PC-3 (cell line): Measurements from ENCODE around the gene ASPN. TPM values are rescaled to one million over a fixed set of nuclear protein-coding genes. Genes with fewer than 3 reads are reported as not detected.

ENCODE experiments used
- ATAC-seq: fragments of 200-7000 bp; cut with Tn5 transposase; 2 replicates; pipeline ENCODE4 v1.9.1; 2020; ENCODE audit warnings: mild to moderate bottlenecking, moderate library complexity
- BruUV-seq: library from RNA; stranded (reverse); fragments of 400-500 nt; replicated peaks from 2 replicates; lab custom pipeline; 2021; lab: Mats Ljungman, UMichigan
- CTCF ChIA-PET: fragments of 300-600 bp; sonication (Branson Sonifier 250); formaldehyde crosslinking; loops from one replicate; lab custom pipeline; 2022; ENCODE audit warnings: antibody characterized with exemption; lab: Charles Lee
- POLR2A ChIA-PET: fragments of 300-600 bp; sonication (Branson Sonifier 250); formaldehyde crosslinking; loops from one replicate; lab custom pipeline; 2022; ENCODE audit warnings: antibody characterized with exemption; ENCODE audit not compliant: unreplicated experiment; lab: Charles Lee
- DNase-seq: peaks from one replicate; pipeline ENCODE4 v3.0.0-alpha.2; 2015
- H2AFZ ChIP-seq: fragments of 300-600 bp; sonication (generic); 2 replicates; pipeline ENCODE4 v1.6.0; 2016; ENCODE audit warnings: antibody characterized with exemption, low read length
- H3F3A ChIP-seq: fragments of 300-600 bp; sonication (generic); one replicate; pipeline ENCODE4 v1.6.0; 2017; ENCODE audit warnings: antibody characterized with exemption, low read length, control low read depth, mild to moderate bottlenecking; ENCODE audit not compliant: unreplicated experiment
- H3K27ac ChIP-seq: fragments of 300-600 bp; sonication (generic); 2 replicates; pipeline ENCODE4 v1.5.1; 2016; ENCODE audit warnings: mild to moderate bottlenecking, low read length
- H3K27me3 ChIP-seq: fragments of 300-600 bp; sonication (generic); 2 replicates; pipeline ENCODE4 v1.6.1; 2016; ENCODE audit warnings: low read length, mixed read lengths
- H3K36me3 ChIP-seq: fragments of 300-600 bp; sonication (generic); 2 replicates; pipeline ENCODE4 v1.6.1; 2016; ENCODE audit warnings: low read depth, mixed run types, low read length, mixed read lengths
- H3K4me1 ChIP-seq: fragments of 300-600 bp; sonication (generic); 2 replicates; pipeline ENCODE4 v1.5.1; 2016; ENCODE audit warnings: low read length; ENCODE audit not compliant: insufficient read depth
- H3K4me2 ChIP-seq: fragments of 300-600 bp; sonication (generic); 2 replicates; pipeline ENCODE4 v1.6.0; 2016; ENCODE audit warnings: low read length
- H3K4me3 ChIP-seq: fragments of 300-600 bp; sonication (generic); 2 replicates; pipeline ENCODE4 v1.5.1; 2016; ENCODE audit warnings: mild to moderate bottlenecking, low read length, mixed read lengths
- H3K79me2 ChIP-seq: fragments of 300-600 bp; sonication (generic); 2 replicates; pipeline ENCODE4 v1.6.1; 2017; ENCODE audit warnings: low read length, mixed read lengths
- H3K9ac ChIP-seq: fragments of 300-600 bp; sonication (generic); 2 replicates; pipeline ENCODE4 v1.6.0; 2016; ENCODE audit warnings: mild to moderate bottlenecking, low read length
- H3K9me2 ChIP-seq: fragments of 300-600 bp; sonication (generic); replicated peaks from 2 replicates; pipeline ENCODE4 v1.6.1; 2016; ENCODE audit warnings: mixed run types, low read length, mixed read lengths
- H3K9me3 ChIP-seq: fragments of 300-600 bp; sonication (generic); 2 replicates; pipeline ENCODE4 v1.6.1; 2016; ENCODE audit warnings: low read length, mixed read lengths
- H4K20me1 ChIP-seq: fragments of 300-600 bp; sonication (generic); 2 replicates; pipeline ENCODE4 v1.6.1; 2016; ENCODE audit warnings: low read length, mixed read lengths
- EZH2 ChIP-seq: fragments of 300-600 bp; sonication (generic); IDR thresholded peaks from one replicate; pipeline ENCODE4 v1.6.1; 2017; ENCODE audit warnings: antibody characterized with exemption, mild to moderate bottlenecking, low read length; ENCODE audit not compliant: unreplicated experiment
- EZH2phosphoT487 ChIP-seq: fragments of 300-600 bp; sonication (generic); IDR thresholded peaks from 2 replicates; pipeline ENCODE4 v1.6.1; 2018; ENCODE audit warnings: mild to moderate bottlenecking, antibody characterized with exemption, low read length, borderline replicate concordance
- intact Hi-C: fragments of 100-400 bp; cut with micrococcal nuclease; formaldehyde crosslinking; loops from 2 replicates; pipeline ENCODE4 v1.9.0; 2023
- total RNA-seq: library from RNA; depleted of rRNA; stranded (reverse); fragments of >200 nt; gene quantifications from 2 replicates; pipeline ENCODE4 v1.2.3, GENCODE V29; 2014
- TF ChIP-seq, protein P1 (sequence below): fragments of 300-600 bp; sonication (generic); conservative IDR thresholded peaks from 2 replicates; pipeline ENCODE4 v1.5.1; 2017; ENCODE audit warnings: antibody characterized with exemption, low read depth, mild to moderate bottlenecking, low read length

The ASPN gene
- total RNA-seq, 1 experiment from 2014 or later: not detected

DNA sequence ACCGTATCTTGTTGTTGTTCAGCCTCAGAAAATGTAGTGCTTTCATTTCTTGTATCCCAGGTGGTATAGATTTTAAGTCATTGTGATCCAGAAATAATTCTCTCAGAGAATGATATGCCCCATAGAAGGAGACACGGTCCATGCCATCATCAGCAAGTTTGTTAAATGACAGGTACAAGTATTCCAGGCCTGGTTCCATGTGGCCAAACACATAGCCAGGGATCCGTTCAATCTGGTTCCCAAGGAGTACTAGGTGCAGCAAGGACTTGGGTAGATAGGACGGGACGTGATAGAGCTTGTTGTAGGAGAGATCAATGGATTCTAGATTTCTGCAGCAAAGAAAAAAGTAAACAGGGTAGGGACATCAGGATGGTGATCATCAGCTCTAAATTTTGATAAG, 18.4 kb upstream of the ASPN start:
- no peak overlapping the region for H3K27ac ChIP-seq
- POLR2A ChIA-PET: no interaction called here
- H3K4me3 ChIP-seq: no peak overlapping the region
- H3K9me2 ChIP-seq: no peaks in the 10 kb centered on the region
- CTCF ChIA-PET: no interaction called here
- DNase-seq (no peak), ATAC-seq (no peak)
- H3K9ac ChIP-seq: no peak overlapping the region
- no peaks in the 10 kb centered on the region for H3K9me3 ChIP-seq
- no peaks in the 10 kb centered on the region for H3K36me3 ChIP-seq
- H3K4me2 ChIP-seq: no peak overlapping the region
- no peak for TF ChIP-seq EZH2
- TF ChIP-seq EZH2phosphoT487: no peak
- TF ChIP-seq, protein P1, sequence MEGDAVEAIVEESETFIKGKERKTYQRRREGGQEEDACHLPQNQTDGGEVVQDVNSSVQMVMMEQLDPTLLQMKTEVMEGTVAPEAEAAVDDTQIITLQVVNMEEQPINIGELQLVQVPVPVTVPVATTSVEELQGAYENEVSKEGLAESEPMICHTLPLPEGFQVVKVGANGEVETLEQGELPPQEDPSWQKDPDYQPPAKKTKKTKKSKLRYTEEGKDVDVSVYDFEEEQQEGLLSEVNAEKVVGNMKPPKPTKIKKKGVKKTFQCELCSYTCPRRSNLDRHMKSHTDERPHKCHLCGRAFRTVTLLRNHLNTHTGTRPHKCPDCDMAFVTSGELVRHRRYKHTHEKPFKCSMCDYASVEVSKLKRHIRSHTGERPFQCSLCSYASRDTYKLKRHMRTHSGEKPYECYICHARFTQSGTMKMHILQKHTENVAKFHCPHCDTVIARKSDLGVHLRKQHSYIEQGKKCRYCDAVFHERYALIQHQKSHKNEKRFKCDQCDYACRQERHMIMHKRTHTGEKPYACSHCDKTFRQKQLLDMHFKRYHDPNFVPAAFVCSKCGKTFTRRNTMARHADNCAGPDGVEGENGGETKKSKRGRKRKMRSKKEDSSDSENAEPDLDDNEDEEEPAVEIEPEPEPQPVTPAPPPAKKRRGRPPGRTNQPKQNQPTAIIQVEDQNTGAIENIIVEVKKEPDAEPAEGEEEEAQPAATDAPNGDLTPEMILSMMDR: no peak
- H3K4me1 ChIP-seq: peaks cover 13% of the 10 kb centered on the region
- intact Hi-C loops: loop anchor here (10.0 kb wide), 1 partner anchor 124 kb away; no protein-coding TSS in a partner anchor
- BruUV-seq: no TSS peak
- H3F3A ChIP-seq: no peaks in the 10 kb centered on the region
- no peaks in the 10 kb centered on the region for H4K20me1 ChIP-seq
- no peaks in the 10 kb centered on the region for H3K79me2 ChIP-seq
- no peak overlapping the region for H2AFZ ChIP-seq
- H3K27me3 ChIP-seq: no peaks in the 10 kb centered on the region

DNA sequence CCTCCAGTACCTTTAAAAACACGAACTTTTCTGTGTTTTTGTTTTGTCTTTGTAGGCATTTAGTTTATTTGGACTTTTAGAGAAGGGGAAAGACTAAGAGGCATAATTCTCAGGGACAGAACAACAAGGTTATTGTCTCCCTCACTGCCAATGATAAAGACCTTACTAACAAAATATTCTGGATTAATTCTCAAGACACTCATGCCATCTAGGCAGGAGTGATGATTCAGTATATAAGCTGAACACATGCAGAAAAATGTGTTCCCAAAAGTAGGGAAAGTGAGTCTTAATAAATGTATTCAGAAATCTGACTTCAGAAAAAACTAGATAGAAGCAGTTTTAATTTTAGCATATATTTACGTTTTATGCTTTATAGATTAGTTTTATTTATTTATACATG, 17.4 kb upstream of the ASPN start:
- no peak overlapping the region for H3K27ac ChIP-seq
- no TSS peak for BruUV-seq
- no peak overlapping the region for H2AFZ ChIP-seq
- H3K79me2 ChIP-seq: no peaks in the 10 kb centered on the region
- H3K9me3 ChIP-seq: no peaks in the 10 kb centered on the region
- intact Hi-C loops: loop anchor here (10.0 kb wide), 1 partner anchor 125 kb away; no protein-coding TSS in a partner anchor
- no peak overlapping the region for H3K4me2 ChIP-seq
- H3K4me3 ChIP-seq: no peak overlapping the region
- no peaks in the 10 kb centered on the region for H3K27me3 ChIP-seq
- no peak overlapping the region for H3K9ac ChIP-seq
- H4K20me1 ChIP-seq: no peaks in the 10 kb centered on the region
- no peaks in the 10 kb centered on the region for H3K9me2 ChIP-seq
- DNase-seq (no peak), ATAC-seq (no peak)
- H3K36me3 ChIP-seq: no peaks in the 10 kb centered on the region
- ChIA-PET POLR2A (no interaction called here), CTCF (no interaction called here)
- H3K4me1 ChIP-seq: peaks cover 3% of the 10 kb centered on the region
- H3F3A ChIP-seq: no peaks in the 10 kb centered on the region
- TF ChIP-seq EZH2phosphoT487: no peak
- TF ChIP-seq EZH2: no peak
- TF ChIP-seq, protein P1: no peak

DNA sequence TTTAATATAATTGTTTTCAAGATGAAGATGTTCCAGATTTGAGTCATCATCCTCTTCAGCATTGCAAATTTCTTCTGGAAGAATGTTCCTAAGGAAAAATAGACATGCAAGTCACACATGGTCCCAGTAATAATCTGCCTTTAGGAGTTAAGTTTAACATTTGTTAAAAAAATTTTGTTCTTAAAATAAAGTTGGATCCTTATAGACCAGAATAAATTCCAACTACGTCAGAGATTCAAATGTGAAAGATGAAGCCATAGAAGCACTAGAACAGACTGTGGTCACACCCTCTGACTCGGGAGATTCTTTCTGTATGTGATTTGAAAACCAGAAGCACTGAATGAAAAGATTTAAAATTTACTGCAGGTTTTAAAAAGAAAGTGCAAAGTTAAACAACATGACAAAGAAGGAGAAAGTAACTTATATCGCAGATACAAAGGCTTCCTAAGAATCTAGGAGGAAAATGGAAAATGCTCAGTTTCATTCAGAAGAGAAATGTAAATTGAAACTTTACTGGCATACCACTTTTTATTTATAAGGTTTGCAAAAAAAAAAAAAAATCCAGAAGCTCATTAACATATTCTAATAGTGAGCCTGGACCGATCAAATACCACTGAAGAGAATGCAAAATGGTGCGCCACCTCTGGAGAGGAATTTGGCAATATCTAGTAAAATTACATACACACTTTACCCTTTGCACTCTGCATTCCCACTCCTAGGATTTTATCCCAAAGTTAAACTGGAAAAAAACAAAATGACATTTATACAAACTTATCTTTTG, 14.3 kb upstream of the ASPN start:
- Histone ChIP-seq H3K27me3 (no peaks in the 10 kb centered on the region), H3K9me2 (no peaks in the 10 kb centered on the region), H3F3A (no peaks in the 10 kb centered on the region), H3K36me3 (no peaks in the 10 kb centered on the region), H3K4me2 (no peak overlapping the region), H3K9ac (no peak overlapping the region), H3K27ac (no peak overlapping the region), H2AFZ (no peak overlapping the region), H3K4me3 (no peak overlapping the region), H3K79me2 (no peaks in the 10 kb centered on the region), H3K9me3 (no peaks in the 10 kb centered on the region), H4K20me1 (no peaks in the 10 kb centered on the region), H3K4me1 (no peaks in the 10 kb centered on the region)
- intact Hi-C loops: no loop called here
- no TSS peak for BruUV-seq
- ChIA-PET POLR2A (no interaction called here), CTCF (no interaction called here)
- DNase-seq: no peak
- ATAC-seq: no peak
- TF ChIP-seq EZH2phosphoT487 (no peak), EZH2 (no peak)
- TF ChIP-seq, protein P1: no peak
